Caco-2 (cell line): ENCODE data around the gene FAM98A. TPM values are rescaled to one million over a fixed set of nuclear protein-coding genes. Genes with fewer than 3 reads are reported as not detected.
A peak's percentile ranks its signal among the peaks of the same experiment; 100 is the strongest.

Experiments used
- BruUV-seq: library from RNA; stranded (reverse); fragments of 400-500 nt; replicated peaks from 2 replicates; lab custom pipeline; 2021; lab: Mats Ljungman, UMichigan
- CTCF ChIA-PET: fragments of 300-600 bp; sonication (Branson Sonifier 250); formaldehyde crosslinking; loops from one replicate; lab custom pipeline; 2022; ENCODE audit warnings: antibody characterized with exemption; lab: Charles Lee
- POLR2A ChIA-PET: fragments of 300-600 bp; sonication (Branson Sonifier 250); formaldehyde crosslinking; loops from one replicate; lab custom pipeline; 2022; ENCODE audit warnings: antibody characterized with exemption; lab: Charles Lee
- DNase-seq, 2 experiments: peaks; one replicate each; pipeline versions ENCODE4 v3.0.0 to v3.0.0-alpha.2; 2020 to 2022
- H3K27me3 ChIP-seq: replicated peaks from 2 replicates; pipeline ENCODE4 v1.6.0; 2011; ENCODE audit warnings: low read length; ENCODE audit not compliant: control insufficient read depth, insufficient read depth
- H3K36me3 ChIP-seq: 2 replicates; pipeline ENCODE4 v1.5.1; 2011; ENCODE audit warnings: low read length; ENCODE audit not compliant: control insufficient read depth, insufficient read depth
- H3K4me1 ChIP-seq: fragments of 250-450 bp; sonication (Bioruptor Pico); 2 replicates; pipeline ENCODE4 v1.5.1; 2020; ENCODE audit warnings: mild to moderate bottlenecking
- H3K4me3 ChIP-seq: 2 replicates; pipeline ENCODE4 v1.5.1; 2011; ENCODE audit warnings: low read depth, mild to moderate bottlenecking, control low read depth, low read length
- H3K9me3 ChIP-seq: fragments of 250-450 bp; sonication (Bioruptor Pico); 2 replicates; pipeline ENCODE4 v1.5.1; 2020; ENCODE audit warnings: mild to moderate bottlenecking, moderate library complexity
- H3K27ac Mint-ChIP-seq: one replicate; pipeline ENCODE4 v1.8.0; 2022; ENCODE audit warnings: mixed read lengths; ENCODE audit not compliant: unreplicated experiment
- H3K27me3 Mint-ChIP-seq: one replicate; pipeline ENCODE4 v1.8.0; 2022; ENCODE audit warnings: mixed read lengths; ENCODE audit not compliant: insufficient read depth, unreplicated experiment
- H3K36me3 Mint-ChIP-seq: one replicate; pipeline ENCODE4 v1.8.0; 2022; ENCODE audit warnings: mild to moderate bottlenecking, mixed read lengths; ENCODE audit not compliant: insufficient read depth, unreplicated experiment
- H3K4me1 Mint-ChIP-seq: one replicate; pipeline ENCODE4 v1.8.0; 2022; ENCODE audit warnings: low read depth, mixed read lengths; ENCODE audit not compliant: unreplicated experiment
- H3K4me3 Mint-ChIP-seq: one replicate; pipeline ENCODE4 v1.8.0; 2022; ENCODE audit warnings: mild to moderate bottlenecking, moderate library complexity, mixed read lengths; ENCODE audit not compliant: unreplicated experiment
- H3K9me3 Mint-ChIP-seq: one replicate; pipeline ENCODE4 v1.8.0; 2022; ENCODE audit warnings: mixed read lengths; ENCODE audit not compliant: unreplicated experiment
- CTCF ChIP-seq, 2 experiments: fragments of 200-600 bp in 1 of 2; IDR thresholded peaks; 1 replicate in 1 of 2; 2 replicates in 1 of 2; pipeline versions ENCODE4 v1.5.1 to v1.8.0; 2011 to 2022; ENCODE audit warnings: antibody characterized with exemption in 1 of 2, control low read depth in 1 of 2, inconsistent platforms in 1 of 2, low read depth in 1 of 2, low read length in 1 of 2, mild to moderate bottlenecking in 1 of 2, moderate library complexity in 1 of 2; ENCODE audit not compliant: insufficient read depth in 1 of 2, severe bottlenecking in 1 of 2, unreplicated experiment in 1 of 2
- intact Hi-C: fragments of 100-400 bp; cut with micrococcal nuclease; formaldehyde crosslinking; loops from one replicate; pipeline ENCODE4 v1.10.0; 2022; ENCODE audit not compliant: unreplicated experiment
- total RNA-seq: library from RNA; stranded (reverse); gene quantifications from 2 replicates; pipeline ENCODE4 v1.2.3, GENCODE V29; 2022

Gene FAM98A
- total RNA-seq, 1 experiment from 2014 or later, result 53.9 TPM

- peak; percentile 45 to 48 for DNase-seq
- intact Hi-C loops, result loop anchor here (1.0 to 5.0 kb wide), 2 partner anchors 69 to 121 kb away; partner anchors contain the start of gene RASGRP3
- POLR2A ChIA-PET, result interaction anchor here (1.6 kb wide), 1 partner anchor 123 kb away, joined by 7 read pairs; no protein-coding TSS in a partner anchor
These were observed 431 bp downstream of the FAM98A start for GRCh38 chr2:33598561-33599174.

GRCh38 chr2:33597026-33597425 lies 2.1 kb downstream of the FAM98A start:
- H3K36me3 Mint-ChIP-seq, result peaks cover 17% of the 10 kb centered on the region
- no peak overlapping the region for H3K4me3 ChIP-seq
- CTCF ChIA-PET, result no interaction called here

More at GRCh38 chr2:33598561-33599174, 431 bp downstream of the FAM98A start:
- H3K36me3 ChIP-seq, result no peaks in the 10 kb centered on the region; the same call in 1 of the 2 replicates
- no peak for TF ChIP-seq CTCF (IDR thresholded peaks at IDR 0.05; ENCODE audit: insufficient read depth in 1 of 2, low read depth in 1 of 2, low read length in 1 of 2, severe bottlenecking in 1 of 2, unreplicated experiment in 1 of 2)
- Mint-ChIP-seq H3K9me3 (no peaks in the 10 kb centered on the region), H3K27me3 (no peaks in the 10 kb centered on the region), H3K4me1 (peaks cover 7% of the 10 kb centered on the region), H3K27ac (peak overlapping the region; percentile 95), H3K4me3 (peak overlapping the region; percentile 95), H3K36me3 (peaks cover 17% of the 10 kb centered on the region)
- no TSS peak for BruUV-seq
- CTCF ChIA-PET, result interaction anchor here (0.7 to 1.6 kb wide), 3 partner anchors 10 to 123 kb away, joined by 3 to 13 read pairs (median 8); partner anchors contain the start of gene RASGRP3
- H3K27me3 ChIP-seq, result no peaks in the 10 kb centered on the region
- peaks cover 5% of the 10 kb centered on the region; the same call in 1 of the 2 replicates for H3K4me1 ChIP-seq
- H3K9me3 ChIP-seq, result no peaks in the 10 kb centered on the region
- H3K4me3 ChIP-seq, result peak overlapping the region; percentile 78

More at GRCh38 chr2:33597026-33597425, 2.1 kb downstream of the FAM98A start:
- POLR2A ChIA-PET, result no interaction called here
- H3K27ac Mint-ChIP-seq, result no peak overlapping the region
- H3K36me3 ChIP-seq, result no peaks in the 10 kb centered on the region; the same call in 1 of the 2 replicates
- no peak overlapping the region for H3K4me3 Mint-ChIP-seq
- H3K27me3 ChIP-seq, result no peaks in the 10 kb centered on the region
- H3K9me3 ChIP-seq, result no peaks in the 10 kb centered on the region
- no peak for TF ChIP-seq CTCF (IDR thresholded peaks at IDR 0.05; ENCODE audit: insufficient read depth in 1 of 2, low read depth in 1 of 2, low read length in 1 of 2, severe bottlenecking in 1 of 2, unreplicated experiment in 1 of 2)
- intact Hi-C loops, result loop anchor here (5.0 kb wide), 1 partner anchor 120 kb away; the partner anchor contains the start of gene RASGRP3
- peaks cover 7% of the 10 kb centered on the region for H3K4me1 Mint-ChIP-seq
- no TSS peak for BruUV-seq
- DNase-seq, result no peak
- peaks cover 5% of the 10 kb centered on the region; the same call in 1 of the 2 replicates for H3K4me1 ChIP-seq
- H3K27me3 Mint-ChIP-seq, result no peaks in the 10 kb centered on the region
- no peaks in the 10 kb centered on the region for H3K9me3 Mint-ChIP-seq
